Tibial nerve (tissue), 4 donors: ENCODE measurements around the gene HS1BP3. TPM values are rescaled to one million over a fixed set of nuclear protein-coding genes. Genes with fewer than 3 reads are reported as not detected.
A peak's percentile ranks its signal among the peaks of the same experiment; 100 is the strongest.

Experiments
- DNase-seq, 2 donors: peaks; one replicate each; pipeline ENCODE4 v3.0.0-alpha.2; 2019; ENCODE audit warnings: low spot score in 2 of 2
- H3K27ac ChIP-seq, 4 donors: fragments of 200-600 bp; sonication (generic) in 3 of 4; one replicate each; pipeline ENCODE4 v1.5.1; 2017 to 2019; ENCODE audit warnings: mild to moderate bottlenecking in 1 of 4
- H3K27me3 ChIP-seq, 2 donors: fragments of 200-600 bp; sonication (generic) in 1 of 2; one replicate each; pipeline versions ENCODE4 v1.5.1 to v1.6.0; 2017 to 2019
- H3K36me3 ChIP-seq, 3 donors: fragments of 200-600 bp; sonication (generic); one replicate each; pipeline ENCODE4 v1.5.1; 2018 to 2019
- H3K4me1 ChIP-seq, 4 donors: fragments of 200-600 bp; sonication (generic) in 3 of 4; one replicate each; pipeline ENCODE4 v1.5.1; 2017 to 2019
- H3K4me3 ChIP-seq, 4 donors: fragments of 200-600 bp; sonication (generic) in 3 of 4; one replicate each; pipeline ENCODE4 v1.5.1; 2017 to 2019; ENCODE audit warnings: mild to moderate bottlenecking in 1 of 4, moderate library complexity in 1 of 4
- H3K9me3 ChIP-seq, 4 donors: fragments of 200-600 bp; sonication (generic) in 3 of 4; one replicate each; pipeline ENCODE4 v1.5.1; 2017 to 2019
- EP300 ChIP-seq, 2 donors: sonication (generic); formaldehyde crosslinking; IDR thresholded peaks; one replicate each; pipeline ENCODE4 v1.6.1; 2017; ENCODE audit warnings: antibody characterized with exemption in 2 of 2, mild to moderate bottlenecking in 1 of 2
- POLR2A ChIP-seq, 2 donors: fragments of 450-650 bp; IDR thresholded peaks; one replicate each; pipeline ENCODE4 v1.6.1; 2017; ENCODE audit warnings: antibody characterized with exemption in 2 of 2, mild to moderate bottlenecking in 2 of 2, moderate library complexity in 2 of 2
- WGBS, 2 donors: methylation state at CpG; one replicate each; pipeline ENCODE4 v1.1.5; 2018; 5-methylcytosine and 5-hydroxymethylcytosine counted together
- total RNA-seq, 4 donors: library from RNA; depleted of rRNA; stranded (reverse); fragments of >200 nt; gene quantifications; one replicate each; pipeline ENCODE4 v1.1.0, GENCODE V29; 2016
- TF ChIP-seq, protein P1 (sequence below), 5 experiments: fragments of 200-600 bp in 3 of 5; fragments of 450-650 bp in 2 of 5; sonication (generic) in 3 of 5; IDR thresholded peaks; one replicate each; pipeline ENCODE4 v1.5.1; 2016 to 2019; ENCODE audit warnings: antibody characterized with exemption in 5 of 5, mild to moderate bottlenecking in 3 of 5, moderate library complexity in 2 of 5

Gene HS1BP3
- total RNA-seq, 4 donors from 2014 or later, result 24.5 to 45.9 (median 33.8) TPM

DNA sequence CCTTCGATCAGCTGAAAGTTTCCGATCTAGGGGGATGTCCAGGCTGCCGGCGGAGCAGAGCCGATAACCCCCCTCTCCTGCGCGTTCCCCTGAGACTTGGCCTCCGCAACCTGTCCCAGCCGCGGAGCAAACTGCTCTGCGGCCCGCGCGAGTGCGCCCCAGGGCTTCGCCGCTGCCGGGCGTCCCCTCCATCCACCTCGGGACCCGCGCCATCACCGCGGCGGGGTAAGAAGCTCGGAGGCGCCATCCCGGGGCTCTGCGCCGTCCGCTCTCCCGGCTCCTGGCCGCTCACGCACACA lies 15.1 kb upstream of the HS1BP3 start:
- H3K36me3 ChIP-seq, result no peaks in the 10 kb centered on the region
- no peak for DNase-seq
- H3K27ac ChIP-seq, result peak overlapping the region in 3 of 4 donors; percentile 6 to 59 (median 57)
- TF ChIP-seq, protein P1, sequence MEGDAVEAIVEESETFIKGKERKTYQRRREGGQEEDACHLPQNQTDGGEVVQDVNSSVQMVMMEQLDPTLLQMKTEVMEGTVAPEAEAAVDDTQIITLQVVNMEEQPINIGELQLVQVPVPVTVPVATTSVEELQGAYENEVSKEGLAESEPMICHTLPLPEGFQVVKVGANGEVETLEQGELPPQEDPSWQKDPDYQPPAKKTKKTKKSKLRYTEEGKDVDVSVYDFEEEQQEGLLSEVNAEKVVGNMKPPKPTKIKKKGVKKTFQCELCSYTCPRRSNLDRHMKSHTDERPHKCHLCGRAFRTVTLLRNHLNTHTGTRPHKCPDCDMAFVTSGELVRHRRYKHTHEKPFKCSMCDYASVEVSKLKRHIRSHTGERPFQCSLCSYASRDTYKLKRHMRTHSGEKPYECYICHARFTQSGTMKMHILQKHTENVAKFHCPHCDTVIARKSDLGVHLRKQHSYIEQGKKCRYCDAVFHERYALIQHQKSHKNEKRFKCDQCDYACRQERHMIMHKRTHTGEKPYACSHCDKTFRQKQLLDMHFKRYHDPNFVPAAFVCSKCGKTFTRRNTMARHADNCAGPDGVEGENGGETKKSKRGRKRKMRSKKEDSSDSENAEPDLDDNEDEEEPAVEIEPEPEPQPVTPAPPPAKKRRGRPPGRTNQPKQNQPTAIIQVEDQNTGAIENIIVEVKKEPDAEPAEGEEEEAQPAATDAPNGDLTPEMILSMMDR (IDR thresholded peaks at IDR 0.05), result no peak
- TF ChIP-seq EP300 (IDR thresholded peaks at IDR 0.05) (no peak), POLR2A (IDR thresholded peaks at IDR 0.05) (no peak)
- peak overlapping the region; percentile 37 to 61 (median 47) for H3K4me3 ChIP-seq
- WGBS, 2 donors, result 2 to 3% methylated on average over 10 to 16 of the region's 34 CpGs
- peaks cover 0 to 57% (median 16%) of the 10 kb centered on the region in 4 donors for H3K4me1 ChIP-seq
- H3K27me3 ChIP-seq, result peaks cover 0 to 94% of the 10 kb centered on the region in 2 donors
- H3K9me3 ChIP-seq, result no peaks in the 10 kb centered on the region

GRCh38 chr2:20665243-20666004 lies 14.5 kb upstream of the HS1BP3 start:
- WGBS, 2 donors, result 8 to 12% methylated on average over 47 to 48 of the region's 49 CpGs
- Histone ChIP-seq H3K36me3 (no peaks in the 10 kb centered on the region), H3K27me3 (peaks cover 0 to 95% of the 10 kb centered on the region in 2 donors), H3K9me3 (no peaks in the 10 kb centered on the region), H3K27ac (peak overlapping the region in 1 of 4 donors; percentile 57), H3K4me1 (peaks cover 0 to 52% (median 16%) of the 10 kb centered on the region in 4 donors), H3K4me3 (peak overlapping the region; percentile 37 to 61 (median 47))
- no peak for DNase-seq
- no peak for TF ChIP-seq POLR2A (IDR thresholded peaks at IDR 0.05)
- TF ChIP-seq EP300 (IDR thresholded peaks at IDR 0.05), result no peak
- TF ChIP-seq, protein P1 (IDR thresholded peaks at IDR 0.05), result no peak

DNA sequence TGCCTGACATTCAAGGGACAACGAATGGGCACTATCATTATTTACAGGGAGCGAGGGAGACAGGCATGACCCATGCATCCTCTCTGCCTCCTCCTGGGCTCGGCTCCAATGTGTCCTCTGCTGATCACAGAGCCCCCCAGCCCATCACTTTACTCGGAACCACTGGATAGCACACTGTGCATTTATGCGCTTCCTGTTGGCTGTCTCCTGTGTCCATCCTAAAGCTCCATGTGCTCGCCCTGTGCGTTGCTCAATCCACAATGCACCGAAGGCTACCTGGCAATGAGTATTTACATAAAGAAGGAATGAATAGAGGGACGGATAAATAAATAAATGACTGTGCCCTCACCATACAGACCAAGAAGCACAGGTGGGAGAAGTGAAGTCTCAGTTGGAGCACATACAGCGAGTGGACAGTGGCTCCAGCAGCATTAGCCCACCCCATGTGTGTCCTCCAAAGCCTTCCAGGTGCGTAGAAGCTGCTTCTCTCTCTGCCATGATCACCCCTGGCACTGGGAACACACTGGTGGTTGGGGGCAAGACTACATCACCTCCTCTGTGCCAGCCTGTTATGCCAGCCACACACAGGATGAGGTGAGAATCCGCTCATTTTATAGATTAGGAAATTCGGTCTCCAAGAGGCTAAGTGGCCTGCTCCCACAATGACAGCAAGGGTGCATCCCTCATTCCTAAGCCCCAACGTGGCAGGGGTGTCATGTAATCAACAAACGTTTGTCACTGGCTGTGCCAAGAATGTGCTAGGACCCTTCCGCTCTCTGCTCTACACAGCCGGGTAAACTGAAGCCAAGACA lies 13.7 kb upstream of the HS1BP3 start:
- Histone ChIP-seq H3K9me3 (no peaks in the 10 kb centered on the region), H3K27me3 (peaks cover 0 to 93% of the 10 kb centered on the region in 2 donors), H3K27ac (no peak overlapping the region), H3K4me3 (no peak overlapping the region), H3K4me1 (peaks cover 0 to 45% (median 16%) of the 10 kb centered on the region in 4 donors), H3K36me3 (no peaks in the 10 kb centered on the region)
- WGBS, 2 donors, result 35 to 46% methylated on average over 17 of the region's 17 CpGs
- DNase-seq, result no peak
- TF ChIP-seq, protein P1 (IDR thresholded peaks at IDR 0.05), result no peak
- TF ChIP-seq POLR2A (IDR thresholded peaks at IDR 0.05), result no peak
- TF ChIP-seq EP300 (IDR thresholded peaks at IDR 0.05), result no peak

GRCh38 chr2:20664071-20664390 lies 13.1 kb upstream of the HS1BP3 start:
- H3K27me3 ChIP-seq, result peaks cover 0 to 92% of the 10 kb centered on the region in 2 donors
- 69 to 83% methylated on average over 2 of the region's 2 CpGs for WGBS, 2 donors
- peaks cover 0 to 39% (median 16%) of the 10 kb centered on the region in 4 donors for H3K4me1 ChIP-seq
- H3K27ac ChIP-seq, result no peak overlapping the region
- TF ChIP-seq, protein P1 (IDR thresholded peaks at IDR 0.05), result no peak
- TF ChIP-seq EP300 (IDR thresholded peaks at IDR 0.05) (no peak), POLR2A (IDR thresholded peaks at IDR 0.05) (no peak)
- no peak for DNase-seq
- no peaks in the 10 kb centered on the region for H3K9me3 ChIP-seq
- H3K4me3 ChIP-seq, result no peak overlapping the region
- H3K36me3 ChIP-seq, result no peaks in the 10 kb centered on the region
